Gastroesophageal sphincter (tissue), 4 donors: Measurements from ENCODE around the gene PRKAR1B. TPM values are rescaled to one million over a fixed set of nuclear protein-coding genes. Genes with fewer than 3 reads are reported as not detected.
"Not testable (repeated sequence)": the region's sequence is repeated elsewhere in the genome, so short reads cannot be mapped to it uniquely, and the experiment has no call there.

ENCODE experiments used
- ATAC-seq: fragments of 150-250 bp; one replicate; pipeline ENCODE4 v1.9.1; 2016; ENCODE audit warnings: mild to moderate bottlenecking, moderate library complexity
- H3K27ac ChIP-seq, 4 donors: fragments of 200-600 bp; sonication (generic) in 3 of 4; 1 replicate in 3 of 4; 2 replicates in 1 of 4; pipeline ENCODE4 v1.5.1; 2016 to 2019
- H3K27me3 ChIP-seq: fragments of 200-600 bp; sonication (generic); one replicate; pipeline ENCODE4 v1.5.1; 2019
- H3K36me3 ChIP-seq, 2 donors: fragments of 200-600 bp; sonication (generic); one replicate each; pipeline ENCODE4 v1.5.1; 2019; ENCODE audit warnings: control low read depth in 1 of 2
- H3K4me1 ChIP-seq, 3 donors: fragments of 200-600 bp; sonication (generic); 1 replicate in 2 of 3; 2 replicates in 1 of 3; pipeline ENCODE4 v1.5.1; 2016 to 2019; ENCODE audit warnings: control low read depth in 2 of 3
- H3K4me3 ChIP-seq, 2 donors: fragments of 200-600 bp; sonication (generic); one replicate each; pipeline ENCODE4 v1.5.1; 2019; ENCODE audit warnings: mild to moderate bottlenecking in 1 of 2, moderate library complexity in 1 of 2
- H3K9me3 ChIP-seq, 3 donors: fragments of 200-600 bp; sonication (generic); one replicate each; pipeline ENCODE4 v1.5.1; 2017 to 2019; ENCODE audit warnings: control low read depth in 2 of 3
- CTCF ChIP-seq, 4 experiments: fragments of 200-600 bp in 2 of 4; fragments of 450-650 bp in 2 of 4; sonication (generic) in 1 of 4; IDR thresholded peaks; one replicate each; pipeline ENCODE4 v1.5.1; 2017 to 2019; ENCODE audit warnings: antibody characterized with exemption in 4 of 4, mild to moderate bottlenecking in 2 of 4, moderate library complexity in 2 of 4
- EP300 ChIP-seq: sonication (generic); formaldehyde crosslinking; IDR thresholded peaks from one replicate; pipeline ENCODE4 v1.6.1; 2017; ENCODE audit warnings: antibody characterized with exemption, mild to moderate bottlenecking
- POLR2A ChIP-seq, 2 donors: fragments of 450-650 bp; IDR thresholded peaks; one replicate each; pipeline ENCODE4 v1.6.1; 2017; ENCODE audit warnings: antibody characterized with exemption in 2 of 2, mild to moderate bottlenecking in 2 of 2, moderate library complexity in 1 of 2
- POLR2AphosphoS5 ChIP-seq: sonication (generic); formaldehyde crosslinking; IDR thresholded peaks from one replicate; pipeline ENCODE4 v1.6.1; 2017; ENCODE audit warnings: antibody characterized with exemption
- WGBS, 2 donors: methylation state at CpG; one replicate each; pipeline ENCODE4 v1.1.5; 2018; ENCODE audit warnings: low coverage in 1 of 2; 5-methylcytosine and 5-hydroxymethylcytosine counted together
- total RNA-seq, 4 donors: library from RNA; depleted of rRNA; stranded (reverse); fragments of >200 nt; gene quantifications; one replicate each; pipeline ENCODE4 v1.1.0, GENCODE V29; 2016

Gene PRKAR1B
- total RNA-seq, 4 donors from 2014 or later = 11.6 to 39.1 (median 24.8) TPM

DNA sequence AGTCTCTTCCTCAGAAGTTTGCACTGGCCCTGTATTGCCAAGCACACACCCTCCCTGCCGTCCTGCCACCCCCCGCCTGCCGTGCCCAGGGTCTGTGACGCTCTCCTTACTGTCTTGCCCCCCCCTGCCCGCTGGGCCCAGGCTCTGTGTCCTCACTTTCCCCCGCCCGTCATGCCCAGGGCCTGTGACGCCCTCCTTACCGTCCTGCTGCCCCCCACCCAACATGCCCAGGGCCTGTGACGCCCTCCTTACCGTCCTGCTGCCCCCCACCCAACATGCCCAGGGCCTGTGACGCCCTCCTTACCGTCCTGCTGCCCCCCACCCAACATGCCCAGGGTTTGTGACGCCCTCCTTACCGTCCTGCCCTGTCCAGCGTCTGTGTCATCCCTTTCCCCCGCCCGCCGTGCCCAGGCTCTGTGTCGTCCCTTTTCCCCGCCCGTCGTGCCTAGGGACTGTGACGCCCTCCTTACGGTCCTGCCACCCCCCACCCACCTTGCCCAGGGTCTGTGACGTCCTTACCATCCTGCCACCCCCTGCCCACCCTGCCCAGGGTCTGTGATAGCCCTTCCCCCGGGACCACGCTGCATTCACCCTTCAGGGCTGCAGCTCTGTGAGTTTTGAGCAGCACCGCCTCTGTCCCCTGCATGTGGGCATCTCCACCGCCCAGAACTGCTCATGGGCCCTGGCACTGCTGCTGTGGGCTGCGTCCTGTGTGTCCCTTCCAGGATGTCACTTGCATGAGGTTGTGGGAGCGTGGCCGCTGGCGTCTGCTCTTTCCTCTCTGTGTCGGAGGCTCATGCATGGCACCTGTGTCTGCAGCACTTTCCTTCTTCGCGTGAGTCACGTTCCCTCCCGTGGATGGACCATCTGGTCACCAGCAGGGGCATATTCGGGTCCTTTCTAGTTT, 19.3 kb upstream of the PRKAR1B start:
- TF ChIP-seq POLR2AphosphoS5 = no peak
- no peak for TF ChIP-seq CTCF (IDR thresholded peaks at IDR 0.05)
- no peak for TF ChIP-seq POLR2A (IDR thresholded peaks at IDR 0.05)
- no peak for TF ChIP-seq EP300
- WGBS, 2 donors = 91 to 94% methylated on average over 10 to 33 of the region's 40 CpGs
- ATAC-seq = no peak
- Histone ChIP-seq H3K9me3 (no peaks in the 10 kb centered on the region), H3K4me3 (no peak overlapping the region), H3K4me1 (peaks cover 0 to 19% (median 6%) of the 10 kb centered on the region in 3 donors), H3K27me3 (no peaks in the 10 kb centered on the region), H3K27ac (no peak overlapping the region), H3K36me3 (peaks cover 0 to 58% of the 10 kb centered on the region in 2 donors)

- H3K4me1 ChIP-seq = peaks cover 0 to 19% (median 6%) of the 10 kb centered on the region in 3 donors
- no peak overlapping the region for H3K27ac ChIP-seq
- no peak for TF ChIP-seq POLR2A (IDR thresholded peaks at IDR 0.05)
- no peak for TF ChIP-seq POLR2AphosphoS5
- no peak for TF ChIP-seq CTCF (IDR thresholded peaks at IDR 0.05)
- TF ChIP-seq EP300 = no peak
- peaks cover 0 to 58% of the 10 kb centered on the region in 2 donors for H3K36me3 ChIP-seq
- no peak for ATAC-seq
- no peaks in the 10 kb centered on the region for H3K27me3 ChIP-seq
- 93 to 94% methylated on average over 21 to 23 of the region's 23 CpGs for WGBS, 2 donors
- no peak overlapping the region for H3K4me3 ChIP-seq
- H3K9me3 ChIP-seq = no peaks in the 10 kb centered on the region
Observed at GRCh38 chr7:745431-746154, 18.5 kb upstream of the PRKAR1B start.

DNA sequence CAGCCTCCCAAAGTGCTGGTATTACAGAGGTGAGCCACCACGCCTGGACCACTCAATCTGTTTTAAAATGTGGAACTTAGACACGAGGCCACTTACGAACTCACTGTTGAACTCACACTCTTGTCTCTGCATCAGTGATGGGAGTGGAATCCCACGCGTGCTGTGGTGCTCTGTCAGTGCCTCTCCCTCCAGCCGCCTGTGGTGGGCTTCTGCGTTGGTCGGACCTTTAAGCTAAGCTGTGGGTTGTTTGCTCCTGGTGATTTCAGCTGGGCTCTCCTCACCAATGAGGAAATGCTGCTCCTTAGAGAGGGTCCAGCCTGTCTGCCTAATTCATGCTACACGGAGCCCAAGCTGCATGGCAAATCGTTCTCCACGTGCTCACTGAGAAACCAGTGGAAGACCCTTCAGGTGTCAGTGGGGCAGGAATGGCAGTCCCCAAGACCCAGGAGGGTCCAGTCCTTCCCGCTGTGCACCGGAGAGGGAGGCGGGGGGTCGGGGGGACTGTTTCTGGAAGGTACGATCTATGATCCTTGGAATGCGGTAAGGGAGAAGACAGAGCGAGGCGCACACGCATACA, 17.9 kb upstream of the PRKAR1B start:
- no peak for ATAC-seq
- no peaks in the 10 kb centered on the region for H3K9me3 ChIP-seq
- 96% methylated on average over 7 to 12 of the region's 20 CpGs for WGBS, 2 donors
- H3K27ac ChIP-seq = no peak overlapping the region
- TF ChIP-seq CTCF (IDR thresholded peaks at IDR 0.05) = no peak
- no peak for TF ChIP-seq POLR2A (IDR thresholded peaks at IDR 0.05)
- TF ChIP-seq EP300 = no peak
- no peak for TF ChIP-seq POLR2AphosphoS5
- peaks cover 0 to 14% (median 5%) of the 10 kb centered on the region in 3 donors for H3K4me1 ChIP-seq
- H3K27me3 ChIP-seq = no peaks in the 10 kb centered on the region
- no peak overlapping the region for H3K4me3 ChIP-seq
- H3K36me3 ChIP-seq = peaks cover 0 to 58% of the 10 kb centered on the region in 2 donors

DNA sequence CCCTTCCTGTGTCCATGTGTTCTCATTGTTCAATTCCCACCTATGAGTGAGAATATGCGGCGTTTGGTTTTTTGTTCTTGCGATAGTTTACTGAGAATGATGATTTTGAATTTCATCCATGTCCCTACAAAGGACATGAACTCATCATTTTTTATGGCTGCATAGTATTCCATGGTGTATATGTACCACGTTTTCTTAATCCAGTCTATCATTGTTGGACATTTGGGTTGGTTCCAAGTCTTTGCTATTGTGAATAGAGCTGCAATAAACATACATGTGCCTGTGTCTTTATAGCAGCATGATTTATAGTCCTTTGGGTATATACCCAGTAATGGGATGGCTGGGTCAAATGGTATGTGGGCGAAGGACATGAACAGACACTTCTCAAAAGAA, 17.0 kb upstream of the PRKAR1B start:
- not testable (repeated sequence) for ATAC-seq, H3K4me1 ChIP-seq, H3K27ac ChIP-seq, H3K27me3 ChIP-seq, H3K4me3 ChIP-seq, H3K9me3 ChIP-seq
- peaks cover 0 to 66% of the 10 kb centered on the region in 2 donors for H3K36me3 ChIP-seq
- 83 to 100% methylated on average over 1 of the region's 5 CpGs for WGBS, 2 donors

GRCh38 chr7:743341-744127, 16.5 kb upstream of the PRKAR1B start:
- not testable (repeated sequence) for H3K27ac ChIP-seq, H3K4me3 ChIP-seq, H3K9me3 ChIP-seq, ATAC-seq, H3K4me1 ChIP-seq, H3K27me3 ChIP-seq
- peaks cover 0 to 69% of the 10 kb centered on the region in 2 donors for H3K36me3 ChIP-seq
- 74 to 81% methylated on average over 6 to 13 of the region's 14 CpGs for WGBS, 2 donors
